ENCODE data around the gene SUPT6H.

Gene SUPT6H

DNA sequence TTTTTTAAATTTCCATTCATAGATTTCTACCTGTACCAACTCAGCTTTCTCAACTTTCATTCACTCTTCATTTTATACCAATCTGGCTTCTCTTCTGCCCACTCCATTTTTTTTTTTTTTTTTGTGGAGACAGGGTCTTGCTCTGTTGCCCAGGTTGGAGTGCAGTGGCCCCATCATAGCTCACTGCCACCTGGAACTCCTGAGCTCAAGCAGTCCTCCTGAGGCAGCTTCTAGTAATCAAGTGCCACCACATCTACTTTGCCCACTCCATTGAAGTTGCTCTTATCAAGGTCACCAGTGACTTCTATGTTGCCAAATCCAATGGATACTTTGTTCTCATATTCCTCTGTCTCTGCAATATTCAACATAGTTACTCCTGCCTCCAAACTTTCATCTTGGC is 1.7 kb downstream of the SUPT6H start:
- TF ChIP-seq, protein P1, sequence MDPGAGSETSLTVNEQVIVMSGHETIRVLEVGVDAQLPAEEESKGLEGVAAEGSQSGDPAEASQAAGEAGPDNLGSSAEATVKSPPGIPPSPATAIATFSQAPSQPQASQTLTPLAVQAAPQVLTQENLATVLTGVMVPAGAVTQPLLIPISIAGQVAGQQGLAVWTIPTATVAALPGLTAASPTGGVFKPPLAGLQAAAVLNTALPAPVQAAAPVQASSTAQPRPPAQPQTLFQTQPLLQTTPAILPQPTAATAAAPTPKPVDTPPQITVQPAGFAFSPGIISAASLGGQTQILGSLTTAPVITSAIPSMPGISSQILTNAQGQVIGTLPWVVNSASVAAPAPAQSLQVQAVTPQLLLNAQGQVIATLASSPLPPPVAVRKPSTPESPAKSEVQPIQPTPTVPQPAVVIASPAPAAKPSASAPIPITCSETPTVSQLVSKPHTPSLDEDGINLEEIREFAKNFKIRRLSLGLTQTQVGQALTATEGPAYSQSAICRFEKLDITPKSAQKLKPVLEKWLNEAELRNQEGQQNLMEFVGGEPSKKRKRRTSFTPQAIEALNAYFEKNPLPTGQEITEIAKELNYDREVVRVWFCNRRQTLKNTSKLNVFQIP (CRISPR knock-in tag; IDR thresholded peaks at IDR 0.05; ENCODE audit: borderline replicate concordance, low read depth) = no peak
- no peak for TF ChIP-seq PPARA (CRISPR knock-in tag; IDR thresholded peaks at IDR 0.05; ENCODE audit: borderline replicate concordance)
- TF ChIP-seq OSR1 (CRISPR knock-in tag; IDR thresholded peaks at IDR 0.05) = no peak
- TF ChIP-seq SNAI2 (CRISPR knock-in tag; IDR thresholded peaks at IDR 0.05) = no peak
- no peak for TF ChIP-seq ARNTL (CRISPR knock-in tag; IDR thresholded peaks at IDR 0.05; ENCODE audit: borderline replicate concordance, low read depth)
- TF ChIP-seq, protein P2, sequence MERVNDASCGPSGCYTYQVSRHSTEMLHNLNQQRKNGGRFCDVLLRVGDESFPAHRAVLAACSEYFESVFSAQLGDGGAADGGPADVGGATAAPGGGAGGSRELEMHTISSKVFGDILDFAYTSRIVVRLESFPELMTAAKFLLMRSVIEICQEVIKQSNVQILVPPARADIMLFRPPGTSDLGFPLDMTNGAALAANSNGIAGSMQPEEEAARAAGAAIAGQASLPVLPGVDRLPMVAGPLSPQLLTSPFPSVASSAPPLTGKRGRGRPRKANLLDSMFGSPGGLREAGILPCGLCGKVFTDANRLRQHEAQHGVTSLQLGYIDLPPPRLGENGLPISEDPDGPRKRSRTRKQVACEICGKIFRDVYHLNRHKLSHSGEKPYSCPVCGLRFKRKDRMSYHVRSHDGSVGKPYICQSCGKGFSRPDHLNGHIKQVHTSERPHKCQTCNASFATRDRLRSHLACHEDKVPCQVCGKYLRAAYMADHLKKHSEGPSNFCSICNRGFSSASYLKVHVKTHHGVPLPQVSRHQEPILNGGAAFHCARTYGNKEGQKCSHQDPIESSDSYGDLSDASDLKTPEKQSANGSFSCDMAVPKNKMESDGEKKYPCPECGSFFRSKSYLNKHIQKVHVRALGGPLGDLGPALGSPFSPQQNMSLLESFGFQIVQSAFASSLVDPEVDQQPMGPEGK (CRISPR knock-in tag; IDR thresholded peaks at IDR 0.05; ENCODE audit: borderline replicate concordance) = no peak
- no peak for TF ChIP-seq ESRRG (CRISPR knock-in tag; IDR thresholded peaks at IDR 0.05)
- TF ChIP-seq ZNF565 (CRISPR knock-in tag; conservative IDR thresholded peaks at IDR 0.05; ENCODE audit: low read depth) = no peak
- ATAC-seq = no peak

DNA sequence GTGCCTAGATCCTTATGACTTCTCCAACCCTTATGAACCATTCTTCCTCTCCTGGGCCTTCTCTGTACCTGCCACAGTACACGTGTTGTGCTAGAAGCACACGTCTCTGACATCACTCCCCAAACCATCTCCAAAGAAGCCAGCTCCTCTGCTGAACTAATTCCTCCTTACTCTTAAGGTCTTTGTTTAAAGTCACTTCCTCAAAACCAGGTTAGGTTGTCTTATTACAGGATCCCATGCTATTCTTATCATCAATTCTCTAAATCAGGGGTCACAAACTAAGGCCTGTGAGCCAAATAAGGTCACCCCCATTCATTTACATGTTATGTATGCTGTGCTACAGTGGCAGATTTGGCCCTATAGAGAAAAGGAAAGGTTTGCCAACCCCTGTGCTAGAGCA is 4.0 kb downstream of the SUPT6H start:
- TF ChIP-seq, protein P3, sequence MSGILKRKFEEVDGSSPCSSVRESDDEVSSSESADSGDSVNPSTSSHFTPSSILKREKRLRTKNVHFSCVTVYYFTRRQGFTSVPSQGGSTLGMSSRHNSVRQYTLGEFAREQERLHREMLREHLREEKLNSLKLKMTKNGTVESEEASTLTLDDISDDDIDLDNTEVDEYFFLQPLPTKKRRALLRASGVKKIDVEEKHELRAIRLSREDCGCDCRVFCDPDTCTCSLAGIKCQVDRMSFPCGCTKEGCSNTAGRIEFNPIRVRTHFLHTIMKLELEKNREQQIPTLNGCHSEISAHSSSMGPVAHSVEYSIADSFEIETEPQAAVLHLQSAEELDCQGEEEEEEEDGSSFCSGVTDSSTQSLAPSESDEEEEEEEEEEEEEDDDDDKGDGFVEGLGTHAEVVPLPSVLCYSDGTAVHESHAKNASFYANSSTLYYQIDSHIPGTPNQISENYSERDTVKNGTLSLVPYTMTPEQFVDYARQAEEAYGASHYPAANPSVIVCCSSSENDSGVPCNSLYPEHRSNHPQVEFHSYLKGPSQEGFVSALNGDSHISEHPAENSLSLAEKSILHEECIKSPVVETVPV (CRISPR knock-in tag; IDR thresholded peaks at IDR 0.05) = no peak
- TF ChIP-seq, protein P4, sequence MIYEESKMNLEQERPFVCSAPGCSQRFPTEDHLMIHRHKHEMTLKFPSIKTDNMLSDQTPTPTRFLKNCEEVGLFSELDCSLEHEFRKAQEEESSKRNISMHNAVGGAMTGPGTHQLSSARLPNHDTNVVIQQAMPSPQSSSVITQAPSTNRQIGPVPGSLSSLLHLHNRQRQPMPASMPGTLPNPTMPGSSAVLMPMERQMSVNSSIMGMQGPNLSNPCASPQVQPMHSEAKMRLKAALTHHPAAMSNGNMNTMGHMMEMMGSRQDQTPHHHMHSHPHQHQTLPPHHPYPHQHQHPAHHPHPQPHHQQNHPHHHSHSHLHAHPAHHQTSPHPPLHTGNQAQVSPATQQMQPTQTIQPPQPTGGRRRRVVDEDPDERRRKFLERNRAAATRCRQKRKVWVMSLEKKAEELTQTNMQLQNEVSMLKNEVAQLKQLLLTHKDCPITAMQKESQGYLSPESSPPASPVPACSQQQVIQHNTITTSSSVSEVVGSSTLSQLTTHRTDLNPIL (CRISPR knock-in tag; IDR thresholded peaks at IDR 0.05; ENCODE audit: low read depth) = no peak
- no peak for TF ChIP-seq OSR1 (CRISPR knock-in tag; IDR thresholded peaks at IDR 0.05)
- ATAC-seq = no peak

DNA sequence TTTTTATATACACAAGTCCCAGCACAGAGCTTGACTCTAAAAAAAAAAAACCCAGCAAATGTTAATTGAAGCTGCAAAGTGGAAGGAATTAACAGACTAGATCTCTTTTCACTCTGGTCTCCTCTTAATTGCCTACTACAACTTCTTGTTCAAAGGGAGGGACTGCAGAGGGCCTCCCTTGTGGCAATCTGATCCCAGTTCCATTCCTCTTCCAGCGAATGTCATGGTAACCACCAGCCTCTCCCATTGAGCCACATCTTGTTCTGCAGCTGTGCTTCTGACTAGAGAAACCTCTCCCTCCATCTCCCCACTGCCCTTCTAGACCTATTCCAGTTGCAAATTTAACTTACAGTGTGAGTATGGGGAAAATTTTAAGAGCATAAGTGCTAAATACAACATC is 5.9 kb downstream of the SUPT6H start:
- no peak for ATAC-seq
- TF ChIP-seq TOX (CRISPR knock-in tag; IDR thresholded peaks at IDR 0.05; ENCODE audit: borderline replicate concordance) (no peak), BACH2 (CRISPR knock-in tag; IDR thresholded peaks at IDR 0.05; ENCODE audit: borderline replicate concordance) (no peak), TCF4 (CRISPR knock-in tag; IDR thresholded peaks at IDR 0.05; ENCODE audit: borderline replicate concordance) (no peak), CSDC2 (CRISPR knock-in tag; IDR thresholded peaks at IDR 0.05) (no peak)

DNA sequence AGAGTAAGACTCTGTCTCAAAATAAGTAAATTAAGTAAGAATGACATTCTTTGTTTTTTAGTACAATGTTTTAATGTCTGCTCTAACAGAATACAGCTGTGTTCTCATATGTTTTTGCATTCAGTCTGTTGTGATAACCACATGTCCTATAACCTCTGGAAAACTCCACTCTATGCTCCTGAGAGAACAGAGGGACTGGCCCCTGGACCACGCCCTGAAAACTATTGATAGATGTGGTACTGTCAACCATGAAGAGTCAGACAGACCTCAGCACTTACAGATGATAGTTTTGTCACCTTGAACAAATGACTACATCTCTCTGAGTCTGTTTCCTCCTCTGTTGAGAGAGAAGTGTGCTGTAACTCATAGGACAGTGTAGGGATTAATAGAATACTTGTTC is 7.9 kb downstream of the SUPT6H start:
- no peak for ATAC-seq
- TF ChIP-seq, protein P2 (CRISPR knock-in tag; IDR thresholded peaks at IDR 0.05; ENCODE audit: borderline replicate concordance) = no peak

DNA sequence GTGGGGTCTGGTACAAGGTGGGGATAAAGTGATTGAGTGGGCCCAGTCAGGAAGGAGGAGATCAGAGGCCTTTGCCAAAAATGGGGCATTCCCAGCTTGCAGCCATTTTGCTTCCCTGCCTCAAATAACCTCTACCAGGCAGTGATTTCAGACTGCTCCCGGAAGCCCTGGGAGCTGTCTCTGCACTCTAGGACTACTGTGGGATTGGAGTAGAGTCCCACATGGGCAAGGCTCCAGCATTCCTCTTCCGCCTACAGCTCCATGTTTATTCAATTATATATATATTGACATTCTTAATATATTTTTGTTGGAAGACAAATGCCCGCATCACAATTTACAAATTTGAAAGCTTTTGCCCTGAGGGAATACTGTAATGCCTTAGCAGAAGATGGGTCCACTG is 13.5 kb downstream of the SUPT6H start:
- TF ChIP-seq GLIS3 (CRISPR knock-in tag; IDR thresholded peaks at IDR 0.05) (no peak), ZNF565 (CRISPR knock-in tag; conservative IDR thresholded peaks at IDR 0.05; ENCODE audit: low read depth) (no peak), RARB (CRISPR knock-in tag; IDR thresholded peaks at IDR 0.05) (no peak), CSDC2 (CRISPR knock-in tag; IDR thresholded peaks at IDR 0.05) (no peak), ZNF70 (CRISPR knock-in tag; IDR thresholded peaks at IDR 0.05) (no peak), TCF4 (CRISPR knock-in tag; IDR thresholded peaks at IDR 0.05; ENCODE audit: borderline replicate concordance) (no peak), ESRRG (CRISPR knock-in tag; IDR thresholded peaks at IDR 0.05) (no peak), BACH2 (CRISPR knock-in tag; IDR thresholded peaks at IDR 0.05; ENCODE audit: borderline replicate concordance) (no peak)
- TF ChIP-seq, protein P2 (CRISPR knock-in tag; IDR thresholded peaks at IDR 0.05; ENCODE audit: borderline replicate concordance) = no peak
- TF ChIP-seq, protein P4 (CRISPR knock-in tag; IDR thresholded peaks at IDR 0.05; ENCODE audit: low read depth) = no peak
- ATAC-seq = 0 out of 3 replicates have a peak, but pooled peaks have one; percentile 31
